Natural killer cell (primary cell): ENCODE measurements around the gene RRP1. TPM values are rescaled to one million over a fixed set of nuclear protein-coding genes. Genes with fewer than 3 reads are reported as not detected.
"Not testable (repeated sequence)": the region's sequence is repeated elsewhere in the genome, so short reads cannot be mapped to it uniquely, and the experiment has no call there.

Experiments used
- ATAC-seq, 3 donors: fragments of 150-1000 bp in 2 of 3; fragments of 200-7000 bp in 1 of 3; cut with Tn5 transposase; 1 replicate in 1 of 3; 2 replicates in 2 of 3; pipeline ENCODE4 v1.10.0; 2021; ENCODE audit warnings: mild to moderate bottlenecking in 2 of 3, moderate library complexity in 2 of 3
- DNase-seq, 2 donors: peaks; one replicate each; pipeline versions ENCODE4 v3.0.0 to v3.0.0-alpha.2; 2013 to 2021; ENCODE audit warnings: mixed read lengths in 1 of 2
- H3K27ac ChIP-seq: one replicate; pipeline ENCODE4 v1.5.1; 2013; ENCODE audit warnings: mild to moderate bottlenecking, low read length
- H3K27me3 ChIP-seq: one replicate; pipeline ENCODE4 v1.6.1; 2013; ENCODE audit warnings: low read length; ENCODE audit not compliant: control insufficient read depth, insufficient read depth
- H3K36me3 ChIP-seq: one replicate; pipeline ENCODE4 v1.6.1; 2013; ENCODE audit warnings: low read length; ENCODE audit not compliant: control insufficient read depth, insufficient read depth
- H3K4me1 ChIP-seq: one replicate; pipeline ENCODE4 v1.6.1; 2013; ENCODE audit warnings: low read length; ENCODE audit not compliant: control insufficient read depth, insufficient read depth
- H3K4me3 ChIP-seq: one replicate; pipeline ENCODE4 v1.5.1; 2013; ENCODE audit warnings: low read length
- H3K9me3 ChIP-seq: one replicate; pipeline ENCODE4 v1.6.1; 2013; ENCODE audit warnings: low read length; ENCODE audit not compliant: control insufficient read depth, insufficient read depth
- H3K27ac Mint-ChIP-seq, 2 donors: one replicate each; pipeline ENCODE4 v1.8.0; 2022; ENCODE audit warnings: mild to moderate bottlenecking in 2 of 2, mixed read lengths in 2 of 2, moderate library complexity in 1 of 2
- H3K27me3 Mint-ChIP-seq, 2 donors: one replicate each; pipeline ENCODE4 v1.8.0; 2022; ENCODE audit warnings: low read depth in 2 of 2, mixed read lengths in 2 of 2
- H3K36me3 Mint-ChIP-seq: one replicate; pipeline ENCODE4 v1.8.0; 2022; ENCODE audit warnings: mixed read lengths
- H3K4me1 Mint-ChIP-seq, 2 donors: one replicate each; pipeline ENCODE4 v1.8.0; 2022; ENCODE audit warnings: mixed read lengths in 2 of 2
- H3K4me3 Mint-ChIP-seq: one replicate; pipeline ENCODE4 v1.8.0; 2022; ENCODE audit warnings: mild to moderate bottlenecking, moderate library complexity, mixed read lengths
- H3K9me3 Mint-ChIP-seq, 2 donors: one replicate each; pipeline ENCODE4 v1.8.0; 2022; ENCODE audit warnings: mixed read lengths in 2 of 2
- CTCF ChIP-seq: fragments of 200-600 bp; IDR thresholded peaks from one replicate; pipeline ENCODE4 v1.8.0; 2022; ENCODE audit warnings: antibody characterized with exemption
- WGBS: methylation state at CpG from one replicate; pipeline ENCODE4 v1.1.7; 2013; ENCODE audit warnings: missing lambda C conversion rate; ENCODE audit not compliant: insufficient coverage; 5-methylcytosine and 5-hydroxymethylcytosine counted together
- intact Hi-C: fragments of 100-400 bp; cut with micrococcal nuclease; formaldehyde crosslinking; loops from one replicate; pipeline ENCODE4 v1.14.2; 2022
- total RNA-seq, 4 donors: library from RNA; stranded (reverse); fragments of 120-200 nt in 1 of 4; gene quantifications; one replicate each; pipeline versions ENCODE4 v1.2.3 to v1.2.4, GENCODE V29; 2013 to 2022

RRP1 gene
- total RNA-seq, 3 donors from 2014 or later (not counting 1 experiment from before 2014, with no cell fraction given) = 15.7 to 24.6 (median 23.7) TPM

GRCh38 chr21:43835861-43836260 is 46.5 kb downstream of the RRP1 start:
- H3K27me3 ChIP-seq = peaks cover 14% of the 10 kb centered on the region
- TF ChIP-seq CTCF = no peak
- no peaks in the 10 kb centered on the region for H3K36me3 ChIP-seq
- intact Hi-C loops = no loop called here
- Mint-ChIP-seq H3K27me3 (peaks cover 36 to 38% of the 10 kb centered on the region in 2 donors), H3K9me3 (no peaks in the 10 kb centered on the region), H3K27ac (no peak overlapping the region), H3K36me3 (no peaks in the 10 kb centered on the region), H3K4me1 (peaks cover 12 to 21% of the 10 kb centered on the region in 2 donors), H3K4me3 (no peak overlapping the region)
- H3K27ac ChIP-seq = no peak overlapping the region
- H3K4me1 ChIP-seq = peaks cover 23% of the 10 kb centered on the region
- DNase-seq (no peak), ATAC-seq (no peak)
- H3K9me3 ChIP-seq = peaks cover 4% of the 10 kb centered on the region
- WGBS = 91% methylated on average over 6 of the region's 6 CpGs
- no peak overlapping the region for H3K4me3 ChIP-seq

GRCh38 chr21:43836616-43837015 is 47.2 kb downstream of the RRP1 start:
- H3K4me1 Mint-ChIP-seq = peaks cover 12 to 21% of the 10 kb centered on the region in 2 donors
- Histone ChIP-seq H3K27me3 (peaks cover 14% of the 10 kb centered on the region), H3K4me3 (no peak overlapping the region), H3K9me3 (peaks cover 4% of the 10 kb centered on the region), H3K27ac (no peak overlapping the region), H3K4me1 (peaks cover 23% of the 10 kb centered on the region), H3K36me3 (no peaks in the 10 kb centered on the region)
- H3K27me3 Mint-ChIP-seq = peaks cover 34 to 37% of the 10 kb centered on the region in 2 donors
- ATAC-seq (no peak), DNase-seq (no peak)
- H3K27ac Mint-ChIP-seq = no peak overlapping the region
- H3K9me3 Mint-ChIP-seq = no peaks in the 10 kb centered on the region
- TF ChIP-seq CTCF = no peak
- no peak overlapping the region for H3K4me3 Mint-ChIP-seq
- intact Hi-C loops = no loop called here
- H3K36me3 Mint-ChIP-seq = no peaks in the 10 kb centered on the region
- WGBS = 87% methylated on average over 6 of the region's 6 CpGs

GRCh38 chr21:43840259-43840658 is 50.9 kb downstream of the RRP1 start:
- intact Hi-C loops = no loop called here
- Histone ChIP-seq H3K36me3 (no peaks in the 10 kb centered on the region), H3K27me3 (peaks cover 12% of the 10 kb centered on the region), H3K4me3 (no peak overlapping the region), H3K4me1 (peaks cover 7% of the 10 kb centered on the region), H3K9me3 (no peaks in the 10 kb centered on the region), H3K27ac (no peak overlapping the region)
- DNase-seq (no peak), ATAC-seq (no peak)
- H3K36me3 Mint-ChIP-seq = no peaks in the 10 kb centered on the region
- TF ChIP-seq CTCF = no peak
- peaks cover 3 to 10% of the 10 kb centered on the region in 2 donors for H3K4me1 Mint-ChIP-seq
- WGBS = 88% methylated on average over 3 of the region's 3 CpGs
- H3K27ac Mint-ChIP-seq = no peak overlapping the region
- H3K4me3 Mint-ChIP-seq = no peak overlapping the region
- peaks cover 18 to 23% of the 10 kb centered on the region in 2 donors for H3K27me3 Mint-ChIP-seq
- no peaks in the 10 kb centered on the region for H3K9me3 Mint-ChIP-seq

- Histone ChIP-seq H3K4me1 (no peaks in the 10 kb centered on the region), H3K4me3 (no peak overlapping the region), H3K27me3 (peaks cover 2% of the 10 kb centered on the region), H3K9me3 (no peaks in the 10 kb centered on the region), H3K36me3 (no peaks in the 10 kb centered on the region), H3K27ac (no peak overlapping the region)
- WGBS = 100% methylated on average over 1 of the region's 2 CpGs
- H3K4me3 Mint-ChIP-seq = no peak overlapping the region
- no peak for TF ChIP-seq CTCF
- no peaks in the 10 kb centered on the region for H3K9me3 Mint-ChIP-seq
- DNase-seq = peak in 1 of 2 donors; percentile 20
- H3K36me3 Mint-ChIP-seq = no peaks in the 10 kb centered on the region
- ATAC-seq = no peak
- H3K27me3 Mint-ChIP-seq = peaks cover 8 to 10% of the 10 kb centered on the region in 2 donors
- peaks cover 0 to 6% of the 10 kb centered on the region in 2 donors for H3K4me1 Mint-ChIP-seq
- peak overlapping the region in 1 of 2 donors; percentile 68 for H3K27ac Mint-ChIP-seq
- intact Hi-C loops = no loop called here
Observed at GRCh38 chr21:43842742-43843141, 53.4 kb downstream of the RRP1 start.

- ATAC-seq, H3K4me1 Mint-ChIP-seq, H3K9me3 ChIP-seq, intact Hi-C loops, H3K27ac ChIP-seq, H3K4me1 ChIP-seq, H3K4me3 Mint-ChIP-seq, H3K4me3 ChIP-seq, H3K27ac Mint-ChIP-seq, DNase-seq, H3K9me3 Mint-ChIP-seq, H3K27me3 ChIP-seq, H3K36me3 ChIP-seq, H3K36me3 Mint-ChIP-seq: not testable (repeated sequence)
- 93% methylated on average over 5 of the region's 5 CpGs for WGBS
- peaks cover 6 to 11% of the 10 kb centered on the region in 2 donors for H3K27me3 Mint-ChIP-seq
Observed at GRCh38 chr21:43844906-43845305, 55.5 kb downstream of the RRP1 start.
